HG03066 (cell line): ENCODE measurements around the gene C7orf57.

Experiments
- ATAC-seq: cut with Tn5 transposase; IDR thresholded peaks from one replicate; pipeline ENCODE4 v1.9.1; 2021; ENCODE audit warnings: low read depth; ENCODE audit not compliant: unreplicated experiment

Gene C7orf57

DNA sequence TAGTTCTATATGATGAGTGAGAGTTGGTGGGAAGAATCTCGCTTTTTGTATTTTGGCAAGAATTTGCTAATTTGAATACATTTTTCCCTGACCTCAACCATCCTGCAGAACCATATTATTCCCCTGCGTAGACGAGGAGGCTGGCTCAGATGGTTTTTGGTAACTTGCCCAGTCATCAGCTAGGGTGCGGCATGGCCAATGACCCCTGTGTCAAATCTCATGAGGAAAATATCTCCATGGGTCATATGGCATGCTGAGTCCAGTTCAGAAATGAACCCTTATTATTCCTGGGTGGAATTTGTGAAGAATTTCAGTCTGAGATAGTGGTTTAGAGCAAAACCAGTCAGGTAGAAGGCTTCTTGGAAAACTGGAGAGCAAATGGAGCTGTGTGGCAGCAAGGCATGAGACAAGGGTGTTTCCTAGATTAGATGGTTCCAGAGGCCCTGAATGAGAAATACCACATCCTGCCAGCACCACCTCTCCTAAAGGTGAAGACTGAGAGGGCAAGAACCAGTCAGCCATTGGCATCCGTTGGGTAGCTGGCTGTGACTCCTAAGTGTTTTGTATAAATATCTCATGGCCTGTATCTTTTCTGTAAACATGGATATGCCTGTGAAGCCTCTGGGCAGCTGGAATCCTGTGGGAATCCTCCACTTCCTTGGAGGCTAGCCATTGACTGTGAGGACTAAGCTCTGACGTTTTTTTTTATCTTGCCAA is 47.9 kb downstream of the C7orf57 start:
- ATAC-seq, result no peak

DNA sequence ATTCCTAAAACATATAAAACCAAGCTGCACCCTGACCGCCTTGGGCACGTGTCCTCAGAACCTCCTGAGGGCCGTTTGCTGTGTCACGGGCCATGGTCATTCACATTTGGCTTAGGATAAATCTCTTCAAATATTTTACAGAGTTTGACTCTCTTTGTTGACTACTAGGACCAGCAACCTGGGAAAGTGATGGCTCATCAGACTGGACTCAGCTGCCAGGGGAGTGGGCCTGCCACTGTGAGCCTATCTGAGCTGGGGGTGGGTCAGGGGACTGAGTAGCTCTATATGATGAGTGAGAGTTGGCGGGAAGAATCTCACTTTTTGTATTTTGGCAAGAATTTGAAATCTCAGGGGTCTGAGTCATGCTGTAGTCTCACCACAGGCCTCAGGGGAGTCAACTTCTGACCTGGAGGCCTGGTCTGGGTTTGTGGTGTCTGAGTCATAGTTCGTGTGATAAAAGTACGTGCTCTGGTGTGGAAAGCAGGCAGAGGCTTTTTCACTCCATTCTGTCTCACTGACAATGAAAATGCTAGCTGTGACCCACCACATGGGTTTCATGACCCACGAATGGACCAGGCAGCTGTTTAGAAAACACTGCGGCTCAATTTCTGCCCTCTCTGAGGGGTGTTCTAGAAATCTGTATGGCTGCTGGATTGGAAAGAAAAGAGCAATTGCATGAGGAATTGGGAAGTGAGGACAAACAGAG is 49.5 kb downstream of the C7orf57 start:
- peak; percentile 58 for ATAC-seq

DNA sequence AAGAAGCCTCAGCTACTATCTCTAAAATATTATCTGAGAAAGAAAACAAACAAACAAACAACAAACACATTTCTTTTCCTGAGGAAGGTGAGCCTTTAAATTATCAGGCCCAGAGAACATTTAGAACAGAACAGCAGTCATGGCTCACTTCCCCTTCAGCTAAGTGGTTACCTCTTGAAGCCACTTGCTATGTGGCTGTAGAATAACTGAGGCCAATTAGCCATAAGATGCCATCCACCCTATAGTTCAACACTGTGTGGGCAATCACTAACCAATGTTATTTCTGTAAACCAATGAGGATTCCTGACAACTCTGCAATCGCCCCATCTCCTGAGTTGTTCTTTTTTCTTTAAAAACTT is 50.1 kb downstream of the C7orf57 start:
- no peak for ATAC-seq

GRCh38 chr7:48085942-48086341 is 50.6 kb downstream of the C7orf57 start:
- no peak for ATAC-seq

DNA sequence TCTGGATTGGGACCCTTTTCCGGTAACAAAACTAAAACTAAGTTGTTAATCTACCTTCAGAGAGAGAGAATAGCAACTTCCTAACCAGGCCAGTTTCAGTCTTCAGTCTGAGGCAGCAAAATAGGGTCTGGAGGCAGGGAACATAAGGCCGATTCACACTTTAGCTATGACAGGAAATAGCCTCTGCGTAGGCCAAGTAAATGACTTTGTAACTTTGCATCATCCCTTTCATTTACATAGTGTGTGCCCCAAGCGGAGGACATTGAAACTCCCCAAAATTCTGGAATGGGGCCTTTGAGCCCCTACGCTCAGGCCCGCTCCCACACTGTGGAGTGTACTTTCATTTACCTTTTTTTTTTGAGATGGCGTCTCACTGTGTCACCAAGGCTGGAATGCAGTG is 52.0 kb downstream of the C7orf57 start:
- ATAC-seq, result no peak

DNA sequence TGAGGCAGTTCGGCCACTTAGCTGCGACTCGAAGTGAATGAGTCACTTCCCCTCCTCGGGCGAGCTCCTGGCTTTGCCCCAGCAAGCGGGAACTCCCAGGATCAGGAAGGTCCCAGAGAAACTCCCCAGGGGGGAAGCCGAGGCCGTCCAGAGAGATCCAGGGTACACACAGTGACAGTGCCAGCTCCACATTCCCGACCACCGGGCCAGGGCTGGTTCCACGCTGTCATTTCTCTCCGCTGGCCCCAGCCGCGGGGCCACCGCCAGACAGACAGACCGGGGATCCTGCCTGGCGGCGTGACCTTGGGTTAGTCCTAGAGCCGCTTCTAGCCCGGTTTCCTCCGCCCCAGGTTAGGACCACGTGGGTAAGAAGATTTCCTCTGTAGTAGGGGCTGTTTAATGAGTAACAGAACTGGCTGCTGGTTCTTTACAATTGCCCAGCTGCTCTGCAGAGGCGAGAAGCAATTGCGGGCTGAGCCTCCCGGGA is 53.3 kb downstream of the C7orf57 start:
- ATAC-seq, result peak; percentile 56

DNA sequence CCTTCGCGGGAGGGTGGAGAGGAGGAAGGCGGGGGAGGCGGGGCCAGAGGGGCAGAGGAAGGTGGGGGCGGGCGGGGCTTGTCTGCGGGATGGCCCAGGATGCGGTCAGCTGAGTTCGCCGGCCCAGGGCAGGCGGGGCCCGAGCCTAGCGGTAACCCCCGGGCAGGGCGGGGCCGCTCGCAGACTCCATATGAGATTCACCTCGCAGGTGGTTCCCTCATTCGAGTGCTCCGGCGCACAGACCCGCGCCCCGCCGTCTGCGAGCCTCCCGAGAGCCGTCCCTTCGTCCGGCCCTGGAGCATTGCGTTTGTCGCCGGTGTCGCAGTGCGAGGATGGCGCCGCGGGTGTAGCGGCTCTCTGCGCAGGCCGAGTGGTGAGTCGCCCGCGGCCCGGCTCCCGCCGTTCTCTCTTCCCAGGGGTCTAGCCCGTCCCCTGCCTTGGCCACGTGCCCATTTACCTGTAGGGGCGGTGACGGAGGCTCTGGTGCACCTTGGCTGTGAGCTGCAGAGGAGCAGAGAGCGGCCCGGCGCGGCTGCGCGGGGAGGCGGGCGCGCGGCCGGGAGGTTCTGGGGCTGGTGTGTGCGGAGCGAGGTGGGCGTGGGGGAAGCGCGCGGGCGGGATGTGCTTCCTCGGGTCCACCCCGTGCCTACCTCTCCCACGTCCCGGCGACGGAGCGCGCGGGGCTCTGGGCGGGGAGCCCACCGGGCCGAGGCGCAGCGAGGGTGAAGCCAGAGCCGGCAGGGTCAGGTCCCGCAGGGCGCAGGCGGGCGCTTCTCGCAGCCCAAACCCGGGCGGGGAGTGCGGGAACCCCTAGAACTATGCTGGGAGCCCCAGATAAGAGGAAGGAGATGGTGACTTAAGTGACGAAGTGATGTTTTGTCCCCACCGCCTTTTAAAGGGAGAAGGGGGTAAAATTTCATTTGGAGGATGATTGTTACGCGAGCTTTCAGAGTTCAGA is 54.0 kb downstream of the C7orf57 start, which contains the start of gene UPP1:
Gene UPP1, plus strand, starts transcription at position 220 of the 958 bp plus-strand sequence. CDS start 5,519 bp downstream, outside the sequence.
- ATAC-seq, result peak; percentile 45

DNA sequence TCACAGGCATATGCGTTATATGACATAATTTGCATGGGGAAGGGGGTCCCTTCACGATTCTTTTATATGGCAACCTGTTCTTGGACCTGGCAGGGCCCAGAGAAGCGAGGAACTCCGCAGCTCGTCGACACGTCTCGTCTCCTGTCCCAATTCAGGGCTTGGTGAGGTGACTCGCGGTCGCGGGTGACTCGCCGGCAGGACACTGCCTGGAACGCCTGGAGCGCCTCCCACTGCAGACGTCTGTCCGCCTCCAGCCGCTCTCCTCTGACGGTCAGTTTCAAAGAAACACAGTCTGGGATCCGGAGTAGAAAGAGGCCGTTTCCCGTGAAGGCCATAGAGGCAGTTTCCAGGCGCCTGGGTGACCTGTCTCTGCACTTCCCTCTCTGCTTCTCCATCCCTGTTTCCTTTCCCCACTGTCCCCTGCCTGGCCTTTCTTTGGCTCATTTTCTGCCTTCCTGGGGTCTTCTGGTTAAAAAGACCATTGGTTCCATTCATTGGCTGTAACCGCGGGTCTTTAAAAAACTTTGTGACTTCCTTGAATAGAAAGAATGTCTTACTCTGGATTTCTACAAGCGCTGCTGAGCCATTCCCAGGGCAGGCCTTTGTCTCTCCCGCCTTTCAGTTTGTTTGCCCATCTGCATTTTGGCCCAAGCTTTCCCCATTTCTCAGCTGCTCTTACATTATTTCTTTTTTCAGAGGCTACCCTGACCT is 54.9 kb downstream of the C7orf57 start:
- no peak for ATAC-seq

GRCh38 chr7:48091506-48092433 is 56.4 kb downstream of the C7orf57 start:
- ATAC-seq, result no peak

DNA sequence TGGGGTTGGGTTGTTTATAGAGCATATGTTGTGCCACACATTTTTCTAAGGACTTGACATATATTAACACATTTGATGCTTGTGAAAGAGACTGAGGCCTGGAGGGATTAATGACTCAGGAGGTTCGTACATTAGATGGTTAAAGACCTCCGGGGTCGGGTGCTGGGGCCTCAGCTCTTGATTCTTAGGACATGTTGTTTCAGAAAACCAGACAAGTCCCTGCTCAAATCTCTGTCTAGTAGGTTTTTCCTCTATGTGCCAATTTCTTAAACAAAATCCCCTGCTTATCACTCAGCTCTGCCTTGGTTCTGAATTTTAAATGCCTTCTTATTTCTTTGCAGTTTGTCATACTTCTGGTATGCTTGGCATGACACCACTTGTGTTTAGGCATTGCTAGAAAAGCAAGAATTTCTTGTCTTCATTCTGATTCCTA is 59.5 kb downstream of the C7orf57 start:
- ATAC-seq, result no peak

- no peak for ATAC-seq
Measured at GRCh38 chr7:48096273-48096672, 60.9 kb downstream of the C7orf57 start.

DNA sequence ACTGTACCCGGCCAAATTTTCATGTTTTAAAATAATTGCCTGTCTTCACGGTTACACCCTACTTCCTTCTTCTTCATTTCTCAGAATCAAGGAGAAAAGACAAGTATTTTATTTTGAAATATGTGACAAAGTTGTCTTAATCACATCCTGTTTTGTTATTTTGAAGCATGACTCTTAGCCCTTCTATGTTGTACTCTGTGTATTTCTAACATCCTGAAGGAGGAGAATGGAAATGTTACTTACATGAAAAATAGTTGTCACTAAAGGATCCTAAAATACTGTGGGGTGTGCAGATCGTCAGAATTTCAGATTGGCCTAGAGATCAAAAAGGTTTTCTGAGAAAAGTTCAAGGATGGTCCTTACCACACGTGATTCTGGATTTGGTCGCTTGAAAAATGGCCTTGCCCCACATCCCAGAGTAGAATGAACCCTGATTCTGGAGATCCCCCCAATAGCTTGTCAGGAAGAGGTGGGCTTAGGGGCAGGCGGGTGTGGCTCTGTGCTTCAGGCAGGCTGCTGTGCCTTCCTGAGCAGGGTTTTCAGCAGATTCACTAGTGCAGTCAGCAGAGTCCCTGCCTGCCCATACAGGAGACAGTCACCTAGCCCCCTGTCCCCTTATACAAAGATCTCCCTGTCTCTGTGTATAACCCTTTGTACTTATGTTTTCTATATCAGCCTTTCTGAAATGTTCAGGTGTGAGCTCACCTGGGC is 62.3 kb downstream of the C7orf57 start:
- no peak for ATAC-seq

DNA sequence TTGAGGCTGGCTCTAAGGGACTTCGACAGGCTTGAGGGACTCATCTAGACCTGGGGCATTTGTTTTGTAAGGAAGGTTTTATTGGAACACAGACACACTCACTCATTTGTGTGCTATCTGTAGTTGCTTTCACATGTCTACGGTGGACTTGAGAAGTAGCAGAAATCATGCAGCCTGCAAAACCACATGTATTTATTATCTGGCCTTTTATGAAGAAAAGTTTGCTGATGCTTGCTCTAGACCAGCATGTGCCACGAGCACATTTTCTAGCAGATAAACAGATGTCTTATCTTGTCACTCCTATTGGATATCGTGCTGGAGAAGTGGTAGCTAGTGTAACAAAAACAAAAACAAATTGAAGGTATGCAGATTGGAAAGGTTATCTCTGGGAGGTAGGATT is 63.5 kb downstream of the C7orf57 start:
- no peak for ATAC-seq

GRCh38 chr7:48099781-48100180 is 64.4 kb downstream of the C7orf57 start:
- no peak for ATAC-seq

DNA sequence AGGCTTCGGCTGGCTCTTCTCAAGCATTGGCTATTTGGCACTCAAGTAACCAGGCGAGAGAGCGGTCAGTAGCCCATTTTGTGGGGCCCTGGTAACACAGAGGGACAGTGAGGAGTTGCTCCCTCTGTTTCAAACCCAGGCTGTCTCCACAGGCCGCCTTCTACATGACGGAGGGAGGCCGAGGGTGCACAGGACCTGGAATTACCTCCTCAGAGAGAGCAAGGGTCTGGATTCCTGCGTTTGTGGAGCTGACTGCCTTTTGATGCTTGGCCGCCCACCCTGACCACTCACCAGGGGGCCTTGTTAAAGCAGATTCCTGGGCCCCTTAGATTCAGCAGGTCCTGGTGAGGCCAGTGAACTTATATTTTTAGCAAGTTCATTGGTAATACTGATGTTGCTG is 66.0 kb downstream of the C7orf57 start:
- no peak for ATAC-seq

- no peak for ATAC-seq
Measured at GRCh38 chr7:48101968-48102367, 66.6 kb downstream of the C7orf57 start.

DNA sequence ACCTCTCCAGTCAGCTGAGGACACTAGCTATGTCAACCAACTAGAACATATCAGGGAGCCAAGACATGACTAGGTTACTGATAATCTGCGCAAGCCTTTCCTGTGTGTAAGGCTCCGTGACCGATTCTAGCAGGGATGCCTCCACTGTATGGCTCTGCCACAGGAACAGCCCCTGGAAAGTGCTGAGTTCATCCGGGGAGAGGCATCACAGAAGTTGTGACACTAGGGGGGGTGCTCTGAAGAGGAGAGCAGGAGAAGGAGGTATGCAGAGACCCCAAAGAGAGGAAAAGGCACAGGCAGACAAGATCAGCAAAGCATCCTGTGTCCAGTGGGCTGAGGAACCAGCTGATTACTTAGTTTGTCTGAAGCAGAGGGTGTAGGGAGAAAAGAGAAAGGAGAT is 67.2 kb downstream of the C7orf57 start:
- no peak for ATAC-seq

GRCh38 chr7:48105045-48105444 is 69.7 kb downstream of the C7orf57 start:
- no peak for ATAC-seq
